Measurements from ENCODE around the gene MBNL1. TPM values are rescaled to one million over a fixed set of nuclear protein-coding genes. Genes with fewer than 3 reads are reported as not detected.

Gene MBNL1
- 210 TPM for total RNA-seq

GRCh38 chr3:152268555-152269055 is at the start of gene MBNL1:
MBNL1 (plus strand) TSS chr3:152268929; CDS start chr3:152300194, 31,265 bp downstream.
- peak; percentile 88 for DNase-seq

GRCh38 chr3:152219216-152219615 is 49.5 kb upstream of the MBNL1 start:
- no peak for DNase-seq

- no peak for DNase-seq
Observed at GRCh38 chr3:152219769-152220255, 48.9 kb upstream of the MBNL1 start.

GRCh38 chr3:152222327-152222726 is 46.4 kb upstream of the MBNL1 start:
- peak; percentile 32 for DNase-seq

- peak; percentile 56 for DNase-seq
Observed at GRCh38 chr3:152225201-152225600, 43.5 kb upstream of the MBNL1 start.

GRCh38 chr3:152226176-152226575 is 42.6 kb upstream of the MBNL1 start:
- DNase-seq = peak; percentile 9

- DNase-seq = no peak
Observed at GRCh38 chr3:152227027-152227426, 41.7 kb upstream of the MBNL1 start.

GRCh38 chr3:152229692-152230091 is 39.0 kb upstream of the MBNL1 start:
- no peak for DNase-seq

GRCh38 chr3:152230370-152230769 is 38.4 kb upstream of the MBNL1 start:
- no peak for DNase-seq

GRCh38 chr3:152232001-152232400 is 36.7 kb upstream of the MBNL1 start:
- DNase-seq = no peak

GRCh38 chr3:152232679-152233078 is 36.0 kb upstream of the MBNL1 start:
- DNase-seq = no peak

GRCh38 chr3:152234657-152235375 is 33.9 kb upstream of the MBNL1 start:
- no peak for DNase-seq

GRCh38 chr3:152235709-152236298 is 32.9 kb upstream of the MBNL1 start:
- no peak for DNase-seq

- DNase-seq = no peak
Observed at GRCh38 chr3:152236716-152237115, 32.0 kb upstream of the MBNL1 start.

GRCh38 chr3:152241142-152242017 is 27.3 kb upstream of the MBNL1 start:
- no peak for DNase-seq

- DNase-seq = no peak
Observed at GRCh38 chr3:152243301-152243711, 25.4 kb upstream of the MBNL1 start.

- DNase-seq = no peak
Observed at GRCh38 chr3:152243721-152244516, 24.8 kb upstream of the MBNL1 start.

- no peak for DNase-seq
Observed at GRCh38 chr3:152244517-152244888, 24.2 kb upstream of the MBNL1 start.

GRCh38 chr3:152245498-152246170 is 23.1 kb upstream of the MBNL1 start:
- DNase-seq = no peak

GRCh38 chr3:152251916-152252315 is 16.8 kb upstream of the MBNL1 start:
- no peak for DNase-seq

GRCh38 chr3:152252755-152253154 is 16.0 kb upstream of the MBNL1 start:
- DNase-seq = no peak
